Measurements from ENCODE around the gene DLK2.

The DLK2 gene

GRCh38 chr6:43444036-43444435 lies 11.3 kb downstream of the DLK2 start:
- H3K9me3 ChIP-seq (ENCODE audit: severe bottlenecking): no peaks in the 10 kb centered on the region
- no peaks in the 10 kb centered on the region for H3K27me3 ChIP-seq (ENCODE audit: insufficient read depth, low read depth, severe bottlenecking)
- no peak overlapping the region for H3K27ac ChIP-seq
- no peak for DNase-seq
- H3K4me3 ChIP-seq (ENCODE audit: low read depth, low read length): no peak overlapping the region
- H3K36me3 ChIP-seq: peaks cover 42% of the 10 kb centered on the region
- TF ChIP-seq CTCF (IDR thresholded peaks at IDR 0.05; ENCODE audit: low read depth, low read length): no peak

GRCh38 chr6:43442935-43443334 lies 12.4 kb downstream of the DLK2 start:
- 0 out of 2 replicates have a peak, but pooled peaks have one; percentile 2 for TF ChIP-seq CTCF (IDR thresholded peaks at IDR 0.05; ENCODE audit: low read depth, low read length)
- Histone ChIP-seq H3K4me3 (ENCODE audit: low read depth, low read length) (no peak overlapping the region), H3K9me3 (ENCODE audit: severe bottlenecking) (no peaks in the 10 kb centered on the region), H3K27ac (no peak overlapping the region), H3K36me3 (peaks cover 46% of the 10 kb centered on the region), H3K27me3 (ENCODE audit: insufficient read depth, low read depth, severe bottlenecking) (no peaks in the 10 kb centered on the region)
- no peak for DNase-seq

- Histone ChIP-seq H3K9me3 (ENCODE audit: severe bottlenecking) (no peaks in the 10 kb centered on the region), H3K27ac (no peak overlapping the region), H3K4me3 (ENCODE audit: low read depth, low read length) (no peak overlapping the region), H3K36me3 (peaks cover 39% of the 10 kb centered on the region), H3K27me3 (ENCODE audit: insufficient read depth, low read depth, severe bottlenecking) (no peaks in the 10 kb centered on the region)
- TF ChIP-seq CTCF (IDR thresholded peaks at IDR 0.05; ENCODE audit: low read depth, low read length): no peak
- no peak for DNase-seq
Observed at GRCh38 chr6:43437700-43438099, 17.6 kb downstream of the DLK2 start.

GRCh38 chr6:43436577-43437282 lies 18.6 kb downstream of the DLK2 start:
- no peak for TF ChIP-seq CTCF (IDR thresholded peaks at IDR 0.05; ENCODE audit: low read depth, low read length)
- no peaks in the 10 kb centered on the region for H3K27me3 ChIP-seq (ENCODE audit: insufficient read depth, low read depth, severe bottlenecking)
- peaks cover 47% of the 10 kb centered on the region for H3K36me3 ChIP-seq
- H3K4me3 ChIP-seq (ENCODE audit: low read depth, low read length): no peak overlapping the region
- H3K9me3 ChIP-seq (ENCODE audit: severe bottlenecking): no peaks in the 10 kb centered on the region
- H3K27ac ChIP-seq: no peak overlapping the region
- no peak for DNase-seq

GRCh38 chr6:43435682-43436437 lies 19.5 kb downstream of the DLK2 start:
- TF ChIP-seq CTCF (IDR thresholded peaks at IDR 0.05; ENCODE audit: low read depth, low read length): no peak
- no peak for DNase-seq
- no peak overlapping the region for H3K4me3 ChIP-seq (ENCODE audit: low read depth, low read length)
- H3K27ac ChIP-seq: no peak overlapping the region
- no peaks in the 10 kb centered on the region for H3K9me3 ChIP-seq (ENCODE audit: severe bottlenecking)
- H3K36me3 ChIP-seq: peaks cover 41% of the 10 kb centered on the region
- H3K27me3 ChIP-seq (ENCODE audit: insufficient read depth, low read depth, severe bottlenecking): no peaks in the 10 kb centered on the region

All from WERI-Rb-1 (cell line).